GM10266 (cell line): Measurements from ENCODE around the gene LIPT2.

Experiments
- DNase-seq: peaks from one replicate; pipeline ENCODE4 v3.0.0; 2012; ENCODE audit errors: extremely low spot score
- CTCF ChIP-seq: IDR thresholded peaks from 2 replicates; pipeline ENCODE4 v1.5.1; 2012; ENCODE audit warnings: mild to moderate bottlenecking, low read depth; ENCODE audit not compliant: control insufficient read depth, insufficient read depth; ENCODE audit errors: missing control alignments

Gene LIPT2

GRCh38 chr11:74449369-74449931 lies 44.1 kb downstream of the LIPT2 start:
- DNase-seq, result peak; percentile 57
- TF ChIP-seq CTCF, result peak; percentile 55

GRCh38 chr11:74447720-74448119 lies 45.8 kb downstream of the LIPT2 start:
- no peak for TF ChIP-seq CTCF

GRCh38 chr11:74446532-74446938 lies 47.0 kb downstream of the LIPT2 start:
- no peak for DNase-seq
- TF ChIP-seq CTCF, result no peak

More at GRCh38 chr11:74447720-74448119, 45.8 kb downstream of the LIPT2 start:
- DNase-seq, result no peak

GRCh38 chr11:74444173-74444826 lies 49.2 kb downstream of the LIPT2 start:
- TF ChIP-seq CTCF, result no peak
- no peak for DNase-seq

- DNase-seq, result no peak
- no peak for TF ChIP-seq CTCF
Observed at GRCh38 chr11:74443071-74443864, 50.3 kb downstream of the LIPT2 start.

- DNase-seq, result no peak
- no peak for TF ChIP-seq CTCF
Observed at GRCh38 chr11:74442636-74443035, 50.9 kb downstream of the LIPT2 start.
